Measurements from ENCODE around the gene RBP2.

DNA sequence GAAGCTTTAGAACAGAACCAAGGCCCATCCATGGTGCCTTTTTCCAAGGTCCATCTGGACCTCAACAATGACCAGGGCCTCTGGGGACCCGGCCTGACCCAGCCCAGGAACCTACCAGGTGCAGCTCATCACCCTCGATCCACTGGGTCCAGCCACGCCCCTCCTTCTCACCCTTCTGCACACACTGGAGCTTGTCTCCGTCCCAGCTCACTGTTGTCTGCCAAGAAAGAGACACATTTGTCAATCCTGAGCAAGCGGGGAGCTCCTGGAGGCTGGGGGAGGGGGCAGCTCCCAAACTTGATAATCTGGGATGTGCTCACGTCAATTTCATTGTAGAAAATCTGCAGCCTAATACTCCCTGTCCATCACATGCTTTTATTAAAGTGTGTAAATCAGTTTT lies 42.0 kb upstream of the RBP2 start:
- no peak for TF ChIP-seq POLR2A (IDR thresholded peaks at IDR 0.05; ENCODE audit: low read length)
- TF ChIP-seq GATA1 (IDR thresholded peaks at IDR 0.05; ENCODE audit: low read depth, low read length), result no peak

All from erythroblast (primary cell).